ENCODE results near the gene OR8I2. TPM values are rescaled to one million over a fixed set of nuclear protein-coding genes. Genes with fewer than 3 reads are reported as not detected.

The OR8I2 gene
- not detected in 5 replicates for total RNA-seq (2022; extraction: Qiagen RNA extraction; ENCODE audit: low read depth)

GRCh38 chr11:56093008-56093407, at the start of gene OR8I2:
TSS of gene OR8I2 (plus strand) at chr11:56093308. CDS start at chr11:56093308, 0 bp downstream.

DNA sequence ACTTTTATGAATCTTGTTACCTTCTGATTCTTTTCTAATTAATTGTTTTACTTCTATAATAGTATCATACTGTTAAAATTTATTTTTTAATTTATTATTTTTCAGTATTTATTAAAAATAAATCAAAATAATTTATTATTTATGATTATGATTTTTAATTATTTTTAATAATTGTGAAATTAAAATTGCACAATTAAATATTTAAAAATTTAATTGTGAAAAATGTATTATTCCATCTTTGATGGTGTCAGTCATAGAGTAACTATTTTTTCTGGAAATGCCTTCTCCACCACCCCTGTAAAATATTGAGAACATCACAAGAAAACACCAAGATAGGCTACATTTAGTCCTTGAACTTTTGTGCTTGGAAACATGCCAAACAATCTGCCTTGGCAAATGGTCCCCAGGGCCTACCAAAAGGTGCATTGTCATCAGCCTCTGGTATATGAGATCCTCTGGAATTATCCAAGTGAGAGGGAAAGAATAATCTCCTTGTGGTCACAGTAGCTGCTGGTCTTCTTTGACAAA, 10.2 kb downstream of the OR8I2 start, which contains the start of gene OR8H2:
OR8H2 (plus strand) TSS at position 478 of the 528 bp plus-strand sequence. CDS start 1,356 bp downstream, outside the sequence.

DNA sequence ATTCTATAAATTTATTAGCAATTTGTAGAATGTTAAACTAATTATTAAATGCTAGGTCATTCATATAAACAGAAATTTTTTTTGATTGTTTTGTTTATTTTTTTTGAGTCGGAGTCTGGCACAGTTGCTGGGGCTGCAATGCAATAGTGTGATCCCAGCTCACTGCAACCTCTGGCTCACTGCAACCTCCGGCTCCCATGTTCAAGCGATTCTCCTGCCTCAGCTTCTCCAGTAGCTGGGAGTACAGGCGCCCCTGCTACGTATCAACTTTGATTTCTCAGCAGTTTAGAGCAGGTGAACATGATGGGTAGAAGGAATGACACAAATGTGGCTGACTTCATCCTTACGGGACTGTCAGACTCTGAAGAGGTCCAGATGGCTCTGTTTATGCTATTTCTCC, 29.0 kb downstream of the OR8I2 start, which contains the start of gene OR8H3:
OR8H3 (plus strand) TSS at position 301 of the 400 bp plus-strand sequence; CDS start at position 301, 0 bp downstream.

DNA sequence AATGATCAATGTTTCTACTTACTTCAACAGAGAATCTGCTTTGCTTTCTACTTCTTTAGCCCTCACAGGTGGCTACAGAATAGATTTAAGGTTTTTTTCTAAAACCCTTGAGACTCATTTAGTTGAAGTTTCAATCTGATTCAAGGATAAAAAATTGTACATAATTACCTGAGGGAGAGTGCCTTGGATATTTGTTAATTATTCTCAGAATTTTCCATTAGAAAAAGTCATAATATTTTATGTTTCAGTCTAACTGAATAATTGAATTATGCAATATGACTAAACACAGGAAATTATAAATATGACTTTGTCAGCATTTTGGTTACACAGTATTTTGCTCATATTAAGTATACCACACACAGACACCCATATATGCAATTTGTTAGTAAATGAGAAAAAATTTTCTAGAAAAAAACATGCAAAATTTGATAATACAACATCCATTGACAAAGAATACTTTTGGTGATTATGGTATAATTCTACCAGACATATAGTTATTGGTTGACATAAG, 47.1 kb downstream of the OR8I2 start, which contains the start of gene OR8J3:
OR8J3 (minus strand) TSS at position 51 of the 511 bp plus-strand sequence. CDS start 2,483 bp downstream, outside the sequence.

Other genes starting within 250 kb of the OR8I2 start
- gene TRIM51, start 210.0 kb upstream of the OR8I2 start, total RNA-seq (2022; extraction: Qiagen RNA extraction; ENCODE audit: low read depth) = not detected in 5 replicates
- not detected in 5 replicates for gene OR5W2, start 178.7 kb upstream of the OR8I2 start, total RNA-seq (2022; extraction: Qiagen RNA extraction; ENCODE audit: low read depth)
- gene OR5I1, start 156.9 kb upstream of the OR8I2 start, total RNA-seq (2022; extraction: Qiagen RNA extraction; ENCODE audit: low read depth) = not detected in 5 replicates
- gene OR10AG1, start 123.4 kb upstream of the OR8I2 start, total RNA-seq (2022; extraction: Qiagen RNA extraction; ENCODE audit: low read depth) = not detected in 5 replicates
- gene OR5F1, start 98.7 kb upstream of the OR8I2 start, total RNA-seq (2022; extraction: Qiagen RNA extraction; ENCODE audit: low read depth) = not detected in 5 replicates
- gene OR5AS1, start 65.7 kb upstream of the OR8I2 start, total RNA-seq (2022; extraction: Qiagen RNA extraction; ENCODE audit: low read depth) = not detected in 5 replicates
- not detected in 5 replicates for gene OR8H2, start 10.4 kb downstream of the OR8I2 start, total RNA-seq (2022; extraction: Qiagen RNA extraction; ENCODE audit: low read depth)
- gene OR8H3, start 29.1 kb downstream of the OR8I2 start, total RNA-seq (2022; extraction: Qiagen RNA extraction; ENCODE audit: low read depth) = not detected in 5 replicates
- not detected in 5 replicates for gene OR8J3, start 46.9 kb downstream of the OR8I2 start, total RNA-seq (2022; extraction: Qiagen RNA extraction; ENCODE audit: low read depth)
- gene OR8K5, start 67.0 kb downstream of the OR8I2 start, total RNA-seq (2022; extraction: Qiagen RNA extraction; ENCODE audit: low read depth) = not detected in 5 replicates
- not detected in 5 replicates for gene OR5J2, start 83.3 kb downstream of the OR8I2 start, total RNA-seq (2022; extraction: Qiagen RNA extraction; ENCODE audit: low read depth)
- not detected in 5 replicates for gene OR5T2, start 140.9 kb downstream of the OR8I2 start, total RNA-seq (2022; extraction: Qiagen RNA extraction; ENCODE audit: low read depth)
- not detected in 5 replicates for gene OR5T3, start 158.9 kb downstream of the OR8I2 start, total RNA-seq (2022; extraction: Qiagen RNA extraction; ENCODE audit: low read depth)
- gene OR5T1, start 180.8 kb downstream of the OR8I2 start, total RNA-seq (2022; extraction: Qiagen RNA extraction; ENCODE audit: low read depth) = not detected in 5 replicates
- not detected in 5 replicates for gene OR8H1, start 198.9 kb downstream of the OR8I2 start, total RNA-seq (2022; extraction: Qiagen RNA extraction; ENCODE audit: low read depth)
- gene OR8K3, start 221.8 kb downstream of the OR8I2 start, total RNA-seq (2022; extraction: Qiagen RNA extraction; ENCODE audit: low read depth) = not detected in 5 replicates

Measured in A549 treated with ZK216348 at 1 μM for 4 hours (cell line).